GM13977 (cell line): ENCODE data around the gene ULK4.
"Not testable (repeated sequence)": the region's sequence is repeated elsewhere in the genome, so short reads cannot be mapped to it uniquely, and the experiment has no call there.

ENCODE experiments used
- DNase-seq: peaks from one replicate; pipeline ENCODE4 v3.0.0; 2012; ENCODE audit warnings: low spot score
- in situ Hi-C: fragments of 300-500 bp; cut with MboI; formaldehyde crosslinking; loops from one replicate; pipeline ENCODE4 v1.12.0; 2022; ENCODE audit warnings: low sequenced_read_pairs, low pct_unique_long_range_greater_than_20kb, mixed read lengths, inconsistent platforms; ENCODE audit not compliant: unreplicated experiment
- TF ChIP-seq, protein P1 (sequence below): IDR thresholded peaks from 2 replicates; pipeline ENCODE4 v1.5.1; 2012; ENCODE audit warnings: mild to moderate bottlenecking, control low read depth; ENCODE audit not compliant: insufficient read depth; ENCODE audit errors: extremely low read depth, missing control alignments

The ULK4 gene

DNA sequence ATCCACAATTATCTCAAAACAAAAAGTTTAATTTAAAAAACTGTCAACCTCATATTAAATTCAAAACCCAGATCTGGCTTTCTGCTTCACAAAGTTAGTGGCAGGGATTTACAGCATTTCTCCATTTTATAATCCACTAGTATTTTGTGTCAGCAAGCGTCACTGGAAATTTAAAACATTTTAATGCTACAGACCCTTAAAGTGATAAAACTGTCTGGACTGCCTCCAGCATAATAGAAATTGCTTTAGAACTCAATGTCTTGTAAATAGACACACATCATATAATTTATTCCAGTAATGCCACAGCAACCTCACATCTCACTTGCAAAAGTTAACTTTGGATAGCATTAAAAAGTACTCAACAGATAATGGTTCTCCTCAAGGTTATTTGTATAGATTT lies 116.1 kb downstream of the ULK4 start:
- in situ Hi-C loops = no loop called here
- no peak for DNase-seq

GRCh38 chr3:41844256-41844655 lies 117.6 kb downstream of the ULK4 start:
- DNase-seq, in situ Hi-C loops: not testable (repeated sequence)

More for the DNA sequence above, 116.1 kb downstream of the ULK4 start:
- TF ChIP-seq, protein P1, sequence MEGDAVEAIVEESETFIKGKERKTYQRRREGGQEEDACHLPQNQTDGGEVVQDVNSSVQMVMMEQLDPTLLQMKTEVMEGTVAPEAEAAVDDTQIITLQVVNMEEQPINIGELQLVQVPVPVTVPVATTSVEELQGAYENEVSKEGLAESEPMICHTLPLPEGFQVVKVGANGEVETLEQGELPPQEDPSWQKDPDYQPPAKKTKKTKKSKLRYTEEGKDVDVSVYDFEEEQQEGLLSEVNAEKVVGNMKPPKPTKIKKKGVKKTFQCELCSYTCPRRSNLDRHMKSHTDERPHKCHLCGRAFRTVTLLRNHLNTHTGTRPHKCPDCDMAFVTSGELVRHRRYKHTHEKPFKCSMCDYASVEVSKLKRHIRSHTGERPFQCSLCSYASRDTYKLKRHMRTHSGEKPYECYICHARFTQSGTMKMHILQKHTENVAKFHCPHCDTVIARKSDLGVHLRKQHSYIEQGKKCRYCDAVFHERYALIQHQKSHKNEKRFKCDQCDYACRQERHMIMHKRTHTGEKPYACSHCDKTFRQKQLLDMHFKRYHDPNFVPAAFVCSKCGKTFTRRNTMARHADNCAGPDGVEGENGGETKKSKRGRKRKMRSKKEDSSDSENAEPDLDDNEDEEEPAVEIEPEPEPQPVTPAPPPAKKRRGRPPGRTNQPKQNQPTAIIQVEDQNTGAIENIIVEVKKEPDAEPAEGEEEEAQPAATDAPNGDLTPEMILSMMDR = no peak

GRCh38 chr3:41840936-41841668 lies 120.8 kb downstream of the ULK4 start:
- DNase-seq, in situ Hi-C loops: not testable (repeated sequence)

GRCh38 chr3:41836360-41837134 lies 125.4 kb downstream of the ULK4 start:
- in situ Hi-C loops = no loop called here
- peak; percentile 59 for DNase-seq
- TF ChIP-seq, protein P1 = no peak

GRCh38 chr3:41833628-41834027 lies 128.3 kb downstream of the ULK4 start:
- TF ChIP-seq, protein P1 = no peak
- DNase-seq = no peak
- in situ Hi-C loops = no loop called here

DNA sequence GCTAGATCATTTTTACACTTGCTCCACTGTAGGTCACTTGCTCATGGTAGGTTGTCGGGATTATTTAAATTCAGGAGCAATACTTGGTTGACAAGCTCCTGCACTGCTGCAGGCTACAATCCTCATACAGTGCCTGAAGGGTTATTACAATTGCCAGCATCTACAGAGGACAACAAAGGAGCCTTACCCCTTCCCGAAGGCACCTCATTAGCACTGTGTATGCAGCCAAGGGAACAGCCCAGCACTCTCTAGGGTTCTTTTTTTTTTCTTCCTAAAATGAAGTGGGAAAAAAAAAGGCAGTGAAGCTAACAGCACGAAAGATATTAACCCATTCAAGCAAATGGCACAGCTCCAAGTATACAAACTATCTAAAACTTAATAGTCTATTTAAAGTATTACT lies 142.7 kb downstream of the ULK4 start:
- in situ Hi-C loops = no loop called here
- TF ChIP-seq, protein P1 = no peak
- no peak for DNase-seq

DNA sequence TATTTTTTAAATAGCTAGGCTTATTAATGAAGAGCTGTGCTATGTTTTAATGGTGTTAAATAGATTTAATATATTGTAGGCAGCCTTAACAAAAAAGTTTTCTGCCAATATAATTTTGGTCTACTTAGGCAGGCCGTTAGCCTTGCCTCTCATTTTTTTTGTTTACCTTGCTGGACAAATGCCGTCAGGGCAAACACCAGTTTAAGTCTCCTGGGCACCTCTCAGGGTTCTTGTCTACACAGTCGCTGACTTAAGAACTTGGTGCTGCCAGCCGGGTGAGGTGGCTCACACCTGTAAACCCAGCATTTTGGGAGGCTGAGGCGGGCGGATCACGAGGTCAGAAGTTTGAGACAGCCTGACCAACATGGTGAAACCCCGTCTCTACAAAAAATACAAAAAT lies 153.3 kb downstream of the ULK4 start:
- DNase-seq = no peak
- TF ChIP-seq, protein P1 = no peak
- in situ Hi-C loops = no loop called here
